Measurements from ENCODE around the gene C1orf105.
"Not testable (repeated sequence)": the region's sequence is repeated elsewhere in the genome, so short reads cannot be mapped to it uniquely, and the experiment has no call there.

Gene C1orf105, protein sequence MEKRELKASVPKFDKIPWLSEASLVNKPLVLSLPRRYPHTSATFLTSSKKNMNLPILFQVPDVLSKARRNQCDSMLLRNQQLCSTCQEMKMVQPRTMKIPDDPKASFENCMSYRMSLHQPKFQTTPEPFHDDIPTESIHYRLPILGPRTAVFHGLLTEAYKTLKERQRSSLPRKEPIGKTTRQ

DNA sequence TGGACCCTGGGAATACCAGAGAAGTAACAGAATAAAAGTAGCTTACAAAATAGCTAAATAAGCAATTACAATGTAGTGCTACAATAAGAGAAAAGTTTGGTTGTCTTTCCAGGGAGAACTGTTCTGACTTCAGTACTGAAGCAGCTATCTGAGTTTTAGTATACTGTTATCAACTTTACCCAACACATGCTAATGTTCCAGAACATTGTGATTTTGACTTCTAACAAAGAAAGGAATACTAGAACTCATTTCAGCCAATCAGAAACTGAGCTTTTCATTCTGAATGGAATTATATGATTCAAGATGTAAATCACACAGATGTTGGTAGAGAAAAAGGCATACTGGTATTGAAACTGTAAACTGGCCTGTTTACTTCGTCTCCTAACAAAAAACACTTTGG is at the start of gene C1orf105:
Gene C1orf105 (plus strand): TSS at position 301 of the 400 bp plus-strand sequence. CDS start 201 bp downstream, outside the sequence.
- DNase-seq (ENCODE audit: low read depth): no peak

DNA sequence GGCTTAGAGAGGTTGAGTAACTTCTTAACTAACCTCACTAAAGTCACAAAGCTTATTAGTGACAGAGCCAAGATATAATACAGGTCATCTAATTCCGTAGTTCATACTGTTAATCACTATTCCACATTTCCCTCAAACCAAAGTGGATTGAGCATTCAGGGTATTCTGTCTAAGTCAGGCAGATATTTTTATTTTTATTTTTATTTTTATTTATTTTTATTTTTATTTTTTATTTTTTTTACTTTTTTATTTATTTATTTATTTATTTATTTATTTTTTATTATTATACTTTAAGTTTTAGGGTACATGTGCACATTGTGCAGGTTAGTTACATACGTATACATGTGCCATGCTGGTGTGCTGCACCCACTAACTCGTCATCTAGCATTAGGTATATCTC is 48.8 kb upstream of the C1orf105 start:
- not testable (repeated sequence) for DNase-seq (ENCODE audit: low read depth)

DNA sequence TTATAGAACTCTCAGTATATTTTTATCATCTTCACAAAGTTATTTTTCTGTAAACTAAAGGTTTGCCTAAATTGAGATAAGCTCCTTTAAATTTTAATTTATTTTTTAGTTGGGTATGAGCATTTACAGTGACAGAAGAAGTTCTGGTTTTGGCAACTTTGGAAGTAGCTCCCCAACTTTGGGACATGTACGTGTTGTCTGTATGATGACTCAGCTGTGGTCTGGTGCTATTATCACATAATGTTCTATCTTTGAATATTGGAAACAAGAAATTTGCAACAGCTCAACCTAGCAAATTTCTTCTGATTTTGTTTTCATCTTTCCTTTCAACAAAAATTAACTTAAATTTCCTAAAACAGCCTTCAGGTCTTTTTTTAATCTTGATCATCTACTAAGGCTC is 46.6 kb upstream of the C1orf105 start:
- no peak for DNase-seq (ENCODE audit: low read depth)

DNA sequence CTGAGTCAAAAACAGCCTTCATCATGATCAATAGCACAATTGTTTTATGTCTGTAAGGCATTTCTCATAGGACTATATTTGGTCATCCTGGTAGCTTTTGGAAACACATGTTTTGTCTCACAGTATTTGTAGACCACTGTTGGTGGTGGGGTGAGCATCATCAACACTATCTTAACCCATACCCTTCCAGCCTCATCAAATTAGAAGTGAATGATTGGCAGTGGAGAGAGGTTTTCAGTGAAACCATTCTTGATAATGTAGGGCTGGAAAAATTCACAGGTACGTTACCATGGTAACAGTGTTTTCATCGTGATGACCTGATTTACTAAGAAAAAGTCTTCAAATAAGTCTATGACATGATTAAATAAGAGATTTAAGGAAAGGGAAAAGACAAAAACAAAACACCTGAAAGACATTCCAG is 45.3 kb upstream of the C1orf105 start:
- DNase-seq (ENCODE audit: low read depth): no peak

DNA sequence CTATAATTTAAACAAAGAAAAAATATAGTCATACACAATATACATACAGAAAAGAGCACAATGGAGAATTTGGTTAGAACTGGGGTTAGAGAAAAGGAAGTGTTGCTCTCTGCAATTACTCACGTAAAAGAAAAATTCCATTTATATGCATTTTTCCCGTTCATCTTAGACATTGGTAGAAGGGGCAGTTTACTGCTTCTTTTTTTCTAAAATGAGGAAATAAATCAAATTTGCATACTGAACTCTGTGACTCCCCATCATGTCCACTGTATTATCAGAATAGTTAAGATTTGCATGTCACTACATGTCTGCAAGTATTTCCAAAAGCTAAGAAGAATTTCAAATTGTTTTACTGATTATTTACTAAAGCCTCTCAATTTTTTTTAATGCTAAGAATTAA is 44.1 kb upstream of the C1orf105 start:
- DNase-seq (ENCODE audit: low read depth): no peak

DNA sequence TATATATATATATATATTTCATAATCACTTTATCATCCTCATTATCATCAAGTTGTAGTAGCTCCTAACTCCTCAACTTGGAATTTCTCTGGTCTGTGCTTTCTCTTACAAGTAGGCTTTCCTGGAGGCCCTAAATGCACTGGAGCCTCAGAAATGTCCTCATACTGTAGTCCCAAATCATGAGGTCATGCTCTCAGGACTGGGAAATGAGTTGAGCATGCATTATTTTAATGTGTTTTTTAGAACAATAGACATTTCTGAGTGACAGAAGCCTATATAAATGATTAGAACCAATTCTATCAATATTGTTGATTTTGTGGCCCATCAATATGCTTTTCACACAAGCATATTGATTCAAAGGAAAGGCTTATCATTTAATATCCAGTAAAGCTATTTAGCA is 42.9 kb upstream of the C1orf105 start:
- DNase-seq (ENCODE audit: low read depth): no peak

DNA sequence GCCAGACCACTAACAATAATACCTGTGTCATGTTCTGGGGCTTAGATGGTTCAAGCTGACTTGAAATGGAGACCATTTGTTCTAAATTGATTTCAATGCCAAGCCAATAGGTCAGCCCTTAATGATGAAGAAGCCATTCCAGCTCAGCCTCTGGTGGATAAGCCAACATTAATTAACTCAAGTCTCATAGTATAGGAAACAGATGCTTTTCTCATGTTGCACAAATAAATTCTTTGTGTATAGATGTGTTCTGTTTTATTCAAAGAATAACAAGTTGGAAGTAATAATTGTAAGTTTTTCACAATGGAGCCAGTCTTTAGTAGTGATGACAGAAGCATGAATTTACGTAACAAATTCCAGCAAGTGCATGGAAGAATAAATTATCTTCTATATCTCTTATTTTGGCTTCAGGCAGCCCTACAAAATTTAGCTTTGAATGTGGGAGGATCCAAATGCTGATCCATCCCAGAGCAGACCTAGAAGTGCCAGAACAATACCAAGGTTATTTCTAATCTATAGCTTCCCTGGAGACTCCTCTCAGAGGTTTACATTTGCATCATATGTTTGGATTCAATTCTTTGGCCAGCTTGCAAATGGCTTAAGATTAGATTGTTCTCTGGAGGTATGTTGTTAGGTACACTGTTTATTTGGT is 42.2 kb upstream of the C1orf105 start:
- no peak for DNase-seq (ENCODE audit: low read depth)

DNA sequence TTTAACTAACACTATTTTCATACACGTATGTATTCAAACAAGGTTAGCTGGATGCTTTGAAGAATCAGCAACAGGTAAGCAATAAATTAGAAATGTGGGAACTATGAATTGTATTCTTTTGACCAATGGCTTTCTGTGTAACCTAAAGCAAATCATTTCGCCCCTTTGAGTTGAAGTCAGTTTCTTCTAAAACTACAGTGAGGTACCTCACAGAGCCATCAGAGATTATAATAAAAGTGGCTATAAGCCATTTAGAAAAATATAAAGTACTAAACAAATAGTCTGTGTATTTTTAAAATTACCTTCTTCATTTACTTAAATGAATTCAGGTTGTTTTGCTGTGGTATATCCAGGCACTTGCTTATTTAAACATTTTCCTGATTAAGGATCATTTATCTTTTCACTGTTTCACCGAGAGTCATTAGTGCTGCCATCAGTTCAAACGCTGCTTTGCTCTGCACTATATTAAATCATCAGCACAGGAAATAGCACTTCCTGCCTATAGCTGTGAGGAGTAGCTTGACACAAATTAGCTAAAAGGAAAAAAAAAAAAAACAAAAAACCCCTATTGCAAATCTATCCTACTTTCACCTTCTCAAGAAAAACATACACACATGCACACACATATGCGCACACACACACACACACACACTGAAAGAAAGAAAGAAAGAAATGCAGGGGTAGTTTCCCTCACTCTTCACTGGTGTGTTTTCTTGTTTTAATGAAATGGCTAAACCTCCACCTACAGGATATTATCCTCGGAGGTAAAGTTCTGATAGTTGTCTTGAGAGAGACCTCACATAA is 39.8 kb upstream of the C1orf105 start:
- no peak for DNase-seq (ENCODE audit: low read depth)

DNA sequence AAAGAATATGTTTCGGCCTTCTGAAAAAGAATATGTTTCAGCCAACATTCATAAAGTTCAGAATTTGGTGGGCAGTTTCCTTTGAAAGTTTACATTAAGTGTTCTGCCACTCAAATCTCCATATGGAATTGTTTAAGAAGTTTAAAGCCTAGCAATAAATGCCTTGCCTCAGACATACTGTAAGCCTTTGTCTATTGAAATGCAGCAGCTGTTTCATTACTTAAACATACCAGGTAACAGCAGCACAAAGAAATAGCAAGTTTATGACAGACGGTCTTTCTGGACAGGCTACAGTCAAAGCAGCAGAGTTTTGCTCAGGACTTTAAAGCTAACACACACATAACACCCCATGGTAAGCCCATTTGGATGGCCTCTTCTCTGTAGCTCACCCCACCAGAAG is 38.5 kb upstream of the C1orf105 start:
- no peak for DNase-seq (ENCODE audit: low read depth)

DNA sequence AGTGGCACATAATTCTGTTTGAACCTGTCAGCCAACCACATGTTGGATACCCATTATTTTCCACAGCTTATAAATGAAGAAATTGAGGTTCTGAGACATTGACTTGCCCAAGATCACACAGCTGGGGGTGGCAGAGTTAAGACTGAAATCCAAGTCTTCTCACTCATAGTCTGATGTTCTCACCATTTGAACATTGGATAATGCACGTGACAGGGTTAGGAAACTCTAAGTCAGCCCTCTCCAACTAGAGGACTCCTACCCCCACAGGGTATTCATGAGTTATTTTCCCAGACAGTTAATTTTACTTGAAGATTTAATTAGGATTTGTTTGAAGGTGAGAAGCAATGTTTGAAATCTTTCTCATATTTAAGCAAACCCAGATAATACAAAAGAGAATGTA is 38.1 kb upstream of the C1orf105 start:
- no peak for DNase-seq (ENCODE audit: low read depth)

DNA sequence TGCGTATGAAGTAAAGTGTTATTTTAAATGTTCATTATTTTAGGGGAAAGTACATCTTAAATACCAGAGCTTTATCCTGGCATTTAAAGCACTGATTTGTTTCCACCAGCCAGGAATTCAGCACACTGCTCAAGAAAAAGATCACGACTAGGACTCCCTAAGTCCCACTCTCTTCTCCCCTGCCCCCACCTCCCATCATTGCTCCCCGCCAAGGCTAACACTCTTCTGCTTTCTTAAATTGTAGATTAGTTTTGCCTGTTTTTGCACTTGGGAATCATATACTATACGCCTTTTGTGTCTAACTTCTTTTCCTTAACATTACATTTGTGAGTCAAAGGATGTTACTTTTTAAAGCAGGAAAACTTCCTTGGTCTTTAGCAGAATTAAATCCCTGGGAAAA is 37.5 kb upstream of the C1orf105 start:
- DNase-seq (ENCODE audit: low read depth): no peak

DNA sequence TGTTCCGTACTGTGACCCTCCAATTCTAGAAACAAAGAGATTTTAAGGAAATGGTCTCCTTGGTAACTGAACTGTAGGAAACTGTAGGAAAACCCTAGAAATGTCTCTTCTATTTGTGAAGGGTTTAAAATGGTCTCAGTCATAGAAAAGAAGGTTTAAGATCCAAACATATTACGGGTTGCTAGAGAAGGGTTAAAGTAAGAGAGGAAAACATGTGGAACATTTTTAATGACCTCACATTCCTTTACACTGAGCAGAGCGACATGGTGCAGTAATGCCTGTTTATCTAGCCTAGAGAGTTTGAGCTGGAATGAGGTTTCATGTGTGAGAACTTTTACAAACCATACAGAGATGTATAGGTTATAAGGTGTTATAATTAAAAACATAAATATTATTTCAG is 36.9 kb upstream of the C1orf105 start:
- no peak for DNase-seq (ENCODE audit: low read depth)

DNA sequence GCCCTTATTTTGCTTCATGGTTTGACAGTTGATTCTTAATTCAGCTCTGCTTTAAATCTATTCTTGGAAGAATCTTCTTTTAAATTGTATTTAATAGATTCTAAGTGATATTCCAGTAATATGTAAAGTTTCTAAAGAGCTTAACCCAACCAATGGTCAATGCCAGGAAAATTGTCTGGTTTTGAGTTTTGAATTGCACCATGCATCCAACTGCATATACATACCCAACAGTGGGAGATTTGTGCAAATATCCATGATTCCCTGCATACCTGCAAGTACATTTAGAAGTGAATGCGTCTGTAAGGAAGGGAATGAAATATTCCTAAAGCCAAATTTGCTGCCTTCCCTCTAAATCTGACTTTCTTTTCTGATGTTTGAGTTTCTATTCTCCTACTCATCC is 35.8 kb upstream of the C1orf105 start:
- DNase-seq (ENCODE audit: low read depth): no peak

DNA sequence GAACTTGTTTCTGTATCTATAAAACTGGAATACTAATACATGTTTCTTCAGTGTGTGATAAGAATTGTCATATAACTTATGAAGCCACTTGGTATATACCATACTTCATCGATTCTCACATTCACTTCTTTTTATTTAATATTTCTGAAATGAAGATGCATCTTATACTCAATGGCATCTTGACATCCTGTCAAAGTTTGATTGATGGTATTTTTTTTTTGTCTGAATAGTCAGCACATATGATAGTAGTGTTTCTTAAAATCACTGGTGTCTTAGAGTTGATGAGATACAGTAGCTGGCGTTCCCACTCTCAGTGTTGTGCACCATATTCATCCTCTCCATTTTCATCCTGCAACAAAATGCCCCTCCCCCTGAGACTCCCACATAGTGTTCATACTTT is 34.4 kb upstream of the C1orf105 start:
- no peak for DNase-seq (ENCODE audit: low read depth)

DNA sequence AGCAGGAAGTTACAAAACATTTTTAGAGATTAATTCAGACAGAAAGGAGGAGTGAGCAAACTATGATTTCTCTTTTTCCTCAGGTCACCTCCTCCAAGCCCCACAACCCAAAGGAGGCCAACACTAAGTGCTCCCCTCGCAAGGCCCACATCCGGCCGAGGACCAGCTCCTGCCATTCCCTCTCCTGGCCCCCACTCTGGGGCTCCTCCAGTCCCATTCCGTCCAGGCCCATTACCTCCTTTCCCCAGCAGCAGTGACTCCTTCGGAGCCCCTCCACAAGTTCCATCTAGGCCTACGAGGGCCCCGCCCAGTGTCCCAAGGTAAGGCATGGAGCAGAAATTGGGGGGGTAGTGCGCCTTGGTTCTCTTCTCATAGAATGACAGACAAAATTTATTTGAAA is 32.0 kb upstream of the C1orf105 start:
- no peak for DNase-seq (ENCODE audit: low read depth)

DNA sequence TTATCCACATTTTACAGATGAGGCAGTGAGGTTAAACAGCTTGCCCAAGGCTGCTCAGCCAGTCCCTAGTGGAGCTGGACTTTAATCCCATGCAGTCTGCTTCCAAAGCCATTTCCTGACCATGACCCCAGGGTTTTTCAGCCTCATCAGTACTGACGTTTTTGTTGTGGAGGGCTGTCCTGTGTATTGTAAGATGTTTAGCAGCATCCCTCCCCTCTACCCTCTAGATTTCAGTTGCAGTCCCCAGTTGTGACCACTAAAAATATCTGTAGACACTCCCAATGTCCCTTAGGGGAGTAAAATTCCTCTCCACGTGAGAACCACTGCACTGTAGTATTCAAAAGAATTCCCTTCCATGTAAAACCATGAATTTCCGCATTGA is 30.2 kb upstream of the C1orf105 start:
- no peak for DNase-seq (ENCODE audit: low read depth)

DNA sequence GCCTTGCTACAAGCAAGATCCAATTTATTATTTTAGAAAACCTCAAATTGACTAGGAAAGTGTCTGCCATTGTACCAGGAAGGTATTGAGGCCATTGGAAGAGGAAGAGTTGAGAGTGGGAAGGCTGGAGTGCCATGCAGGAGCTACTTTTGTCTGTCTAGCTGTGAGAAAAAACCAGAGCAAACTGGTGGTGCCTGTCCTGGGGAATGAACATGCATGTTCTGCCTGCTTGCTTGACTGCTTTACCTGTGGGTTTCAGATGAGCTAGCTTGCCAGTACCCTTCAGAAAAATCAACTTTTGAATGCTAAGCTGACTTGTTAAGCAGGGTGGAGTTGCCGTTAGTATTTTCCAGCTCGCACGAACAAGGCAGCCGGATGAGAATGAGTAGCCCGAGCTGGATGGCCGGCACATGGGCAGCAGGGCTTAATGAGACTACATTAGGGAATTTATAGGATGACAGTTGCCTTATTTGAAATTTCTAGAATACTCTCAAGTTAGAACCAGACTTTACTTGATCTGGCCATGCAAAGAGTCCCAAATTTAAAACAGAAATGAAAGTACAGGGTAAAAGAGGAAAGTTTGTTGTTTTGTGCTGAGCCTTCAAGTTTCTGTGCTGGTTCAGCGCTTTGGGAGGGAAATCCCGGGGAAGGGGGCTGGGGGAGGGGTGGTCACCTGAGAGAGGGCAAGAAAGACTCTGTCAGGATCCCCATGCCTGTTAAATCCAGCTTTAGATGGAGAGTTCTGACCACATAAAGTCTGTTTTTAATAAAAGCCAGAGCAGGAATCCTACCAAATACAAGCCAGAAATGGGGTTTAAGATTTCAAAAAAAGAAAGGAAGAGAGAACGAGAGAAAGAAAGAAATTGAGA is 29.6 kb upstream of the C1orf105 start:
- DNase-seq (ENCODE audit: low read depth): no peak

DNA sequence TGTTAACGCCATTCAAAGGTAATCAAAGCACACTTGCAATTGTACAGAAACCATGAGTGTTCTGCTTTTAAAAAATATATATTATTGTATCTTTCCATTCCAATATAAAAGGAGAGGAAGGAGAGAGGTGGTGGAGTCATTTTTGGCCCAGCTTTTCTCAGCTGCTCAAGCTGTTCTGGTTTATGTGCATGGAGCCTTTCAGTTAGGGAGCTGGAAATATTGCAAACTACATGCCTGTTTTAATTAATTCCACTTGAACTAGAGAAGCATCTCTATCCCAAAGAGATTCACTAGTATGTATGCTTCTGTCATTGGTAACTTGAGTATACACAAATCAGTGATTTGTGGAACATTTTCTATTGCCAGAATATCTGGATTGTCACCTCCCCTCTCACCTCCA is 28.5 kb upstream of the C1orf105 start:
- no peak for DNase-seq (ENCODE audit: low read depth)

DNA sequence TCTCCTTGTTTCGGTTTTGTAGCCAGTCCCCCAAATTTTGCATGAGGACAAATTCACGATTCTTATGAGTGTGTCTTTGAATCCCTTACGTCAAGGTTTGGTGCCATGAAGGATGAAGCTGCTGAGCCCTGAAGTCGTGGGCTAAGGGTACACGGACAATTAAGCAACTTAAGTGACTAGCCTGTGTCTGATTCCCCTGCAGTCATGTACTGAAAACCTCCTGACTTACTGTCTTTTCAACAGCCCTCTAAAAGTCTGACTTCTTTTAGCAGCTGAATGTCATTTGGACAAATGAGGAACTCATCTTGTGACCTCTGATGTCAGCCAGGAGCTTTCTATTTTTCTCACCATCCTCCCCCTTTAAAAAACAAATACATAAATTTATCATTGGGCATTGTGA is 27.1 kb upstream of the C1orf105 start:
- DNase-seq (ENCODE audit: low read depth): no peak

DNA sequence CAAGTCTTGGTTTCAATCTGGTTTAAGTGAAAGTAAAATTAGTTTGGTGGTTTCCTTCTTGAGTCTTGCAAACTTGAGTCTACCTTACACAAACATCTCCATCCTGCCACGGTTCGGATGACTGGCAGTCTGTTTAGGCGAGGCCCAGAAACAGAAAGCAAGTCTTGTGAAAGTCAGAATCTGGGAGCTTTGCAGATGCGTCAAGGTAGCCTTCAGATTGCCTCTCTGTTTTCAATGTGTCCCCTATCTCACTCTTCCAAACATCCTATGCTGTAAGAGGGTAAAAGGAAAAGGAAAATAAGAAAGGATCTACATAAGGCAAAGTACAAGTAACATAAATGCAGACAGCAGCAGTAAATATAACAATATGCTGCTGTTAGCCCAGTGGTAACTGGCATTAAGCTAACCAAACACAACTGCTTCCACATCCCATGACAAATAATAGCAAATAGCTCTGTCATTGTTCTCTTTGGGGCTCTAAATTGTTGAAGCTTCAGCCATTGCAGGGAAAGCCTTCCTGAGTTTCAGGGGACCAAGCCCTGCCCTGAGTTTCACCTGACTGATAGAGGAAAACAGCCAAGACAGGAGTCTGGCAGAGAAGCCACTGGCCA is 26.2 kb upstream of the C1orf105 start:
- DNase-seq (ENCODE audit: low read depth): no peak

DNA sequence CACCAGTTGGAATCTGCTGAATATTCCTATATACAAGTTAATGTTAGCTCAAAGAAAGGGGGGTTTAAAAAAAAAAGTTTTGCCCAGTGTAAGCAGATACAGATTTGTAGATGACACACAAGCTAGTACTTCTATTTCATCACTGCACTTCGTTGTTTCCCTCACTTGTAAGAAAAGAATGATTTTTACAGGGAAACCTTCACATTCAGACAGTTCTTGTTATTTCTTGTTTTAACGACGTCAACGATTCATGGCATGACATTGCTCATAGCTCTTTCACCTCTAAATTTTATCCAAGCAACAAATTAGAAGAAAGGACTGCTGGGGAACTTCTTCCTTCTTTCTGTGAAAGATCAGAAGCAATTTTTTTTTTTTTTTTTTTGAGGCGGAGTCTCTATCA is 25.7 kb upstream of the C1orf105 start:
- DNase-seq (ENCODE audit: low read depth): no peak

DNA sequence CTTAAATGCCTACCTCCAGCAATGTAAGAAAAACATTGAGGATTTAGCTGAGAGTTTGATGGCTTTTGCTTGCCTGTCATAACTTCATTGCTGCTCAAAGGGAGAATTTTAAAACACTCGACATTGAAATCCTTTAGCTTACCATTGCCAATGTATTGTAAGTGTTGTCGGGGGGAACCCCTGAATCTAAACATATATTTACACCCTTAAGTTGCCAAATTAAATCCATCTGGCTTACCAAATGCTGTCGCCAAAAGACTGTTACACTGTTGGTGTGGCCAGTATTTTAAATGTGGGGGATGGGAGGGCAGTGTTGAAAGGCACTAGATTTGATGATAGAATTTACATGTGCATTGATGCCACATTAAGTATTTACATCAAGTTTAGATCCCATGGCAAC is 24.9 kb upstream of the C1orf105 start:
- DNase-seq (ENCODE audit: low read depth): no peak
